ENCODE measurements around the gene SPEM2.
"Not testable (repeated sequence)": the region's sequence is repeated elsewhere in the genome, so short reads cannot be mapped to it uniquely, and the experiment has no call there.

SPEM2 gene

GRCh38 chr17:7442142-7442541, 16.7 kb downstream of the SPEM2 start:
- no peak for DNase-seq (ENCODE audit: low read depth in 2 of 2)

- no peak for DNase-seq (ENCODE audit: low read depth in 2 of 2)
These were observed 18.4 kb downstream of the SPEM2 start for GRCh38 chr17:7443499-7444485.

DNA sequence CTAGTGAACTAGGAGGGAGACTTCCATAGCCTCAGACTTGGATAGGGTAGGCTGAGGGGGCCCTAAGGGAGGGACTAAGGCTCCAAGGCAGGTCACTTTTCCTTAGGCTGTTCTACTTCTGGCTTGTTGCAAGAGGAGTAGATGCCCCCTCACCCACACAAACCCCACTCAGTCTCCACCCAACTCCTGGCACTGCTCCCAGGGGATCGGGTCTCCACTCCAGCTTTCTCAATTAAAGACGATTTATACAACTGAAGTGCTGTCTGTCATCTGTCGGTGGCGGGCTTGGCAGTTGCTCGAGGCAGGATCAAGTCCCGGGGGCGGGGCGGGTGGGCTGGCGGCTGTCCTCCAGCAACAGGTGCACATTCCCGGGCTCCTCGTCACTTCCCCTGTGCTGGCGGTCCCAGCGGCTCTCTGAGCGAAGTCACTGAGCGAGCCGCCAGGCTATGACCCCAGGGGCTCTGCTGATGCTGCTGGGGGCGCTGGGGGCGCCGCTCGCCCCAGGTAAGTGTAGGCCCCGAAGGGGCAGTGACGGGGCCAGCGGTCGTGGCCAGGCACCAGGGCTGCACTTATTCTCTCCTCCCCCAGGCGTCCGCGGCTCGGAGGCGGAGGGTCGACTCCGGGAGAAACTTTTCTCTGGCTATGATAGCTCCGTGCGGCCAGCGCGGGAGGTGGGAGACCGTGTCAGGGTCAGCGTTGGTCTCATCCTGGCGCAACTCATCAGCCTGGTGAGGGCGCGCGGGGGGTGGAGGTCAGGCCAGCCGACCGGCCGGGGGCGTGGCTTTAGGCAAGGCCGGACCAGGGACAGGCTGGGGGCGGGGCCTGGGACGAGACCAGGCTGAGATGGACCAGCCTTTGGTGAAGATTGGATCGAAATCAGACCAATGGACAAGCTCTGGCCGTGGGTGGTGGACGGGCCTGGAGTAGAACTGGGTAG, 19.5 kb downstream of the SPEM2 start, which contains the start of gene CHRNB1:
Gene CHRNB1, plus strand, starts transcription at position 380 of the 937 bp plus-strand sequence. Its CDS starts 67 bp downstream, at position 447.
- no peak for DNase-seq (ENCODE audit: low read depth in 2 of 2)

- DNase-seq (ENCODE audit: low read depth in 2 of 2), result no peak
These were observed 20.2 kb downstream of the SPEM2 start for GRCh38 chr17:7445619-7445968.

DNA sequence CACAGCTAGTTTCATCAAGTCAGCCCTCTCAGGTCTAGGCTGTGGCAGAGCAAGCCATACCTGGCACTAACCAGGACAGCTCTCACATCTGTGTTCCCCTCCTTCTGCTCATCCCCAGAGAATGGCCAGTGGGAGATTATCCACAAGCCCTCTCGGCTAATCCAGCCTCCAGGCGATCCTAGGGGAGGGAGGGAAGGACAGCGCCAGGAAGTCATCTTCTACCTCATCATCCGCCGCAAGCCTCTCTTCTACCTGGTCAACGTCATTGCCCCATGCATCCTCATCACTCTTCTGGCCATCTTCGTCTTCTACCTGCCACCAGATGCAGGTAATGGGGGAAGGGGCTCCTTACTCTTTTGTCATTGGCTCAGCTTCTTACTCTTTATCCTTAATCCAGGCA, 23.0 kb downstream of the SPEM2 start:
- DNase-seq (ENCODE audit: low read depth in 2 of 2), result no peak

GRCh38 chr17:7459961-7460545, 34.6 kb downstream of the SPEM2 start:
- no peak for DNase-seq (ENCODE audit: low read depth in 2 of 2)

DNA sequence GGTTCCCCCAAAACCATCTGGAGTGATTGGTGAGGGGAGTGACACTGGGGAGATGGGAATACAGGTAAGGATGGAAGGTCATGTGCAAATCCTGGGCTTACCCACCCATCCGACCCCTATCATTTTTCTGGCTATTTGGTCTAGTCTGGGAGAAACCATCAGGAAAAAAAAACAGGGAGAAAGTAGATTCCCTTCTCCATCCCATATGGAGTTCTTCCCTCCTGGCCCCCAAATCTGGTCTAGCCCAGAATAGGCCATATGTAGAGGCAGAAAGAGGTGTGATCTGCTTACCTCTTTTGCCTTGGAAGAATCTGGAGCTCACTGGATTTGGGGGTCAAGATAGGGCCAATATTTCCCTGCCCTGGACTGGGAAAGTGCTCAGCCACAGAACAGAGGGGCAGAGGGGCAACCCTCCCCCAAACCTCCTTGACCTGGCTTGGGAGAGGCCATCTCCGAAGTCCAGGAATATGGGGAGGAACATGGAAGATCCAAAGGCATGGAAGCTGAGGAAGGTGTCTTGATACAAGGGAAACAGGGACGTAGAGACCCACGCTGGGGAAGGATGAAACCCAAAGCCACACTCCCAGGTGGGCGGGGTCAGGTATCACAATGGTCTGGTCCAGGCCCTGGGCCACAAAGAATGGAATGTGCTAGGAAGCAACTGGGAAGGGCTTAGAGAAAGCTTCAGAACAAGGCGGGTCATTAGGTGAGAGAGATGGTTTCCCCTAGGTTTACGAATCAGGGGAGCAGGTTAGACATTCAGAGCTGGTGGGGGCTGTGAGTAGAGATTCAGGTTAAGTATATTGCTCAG, 35.6 kb downstream of the SPEM2 start:
- DNase-seq (ENCODE audit: low read depth in 2 of 2), result no peak

DNA sequence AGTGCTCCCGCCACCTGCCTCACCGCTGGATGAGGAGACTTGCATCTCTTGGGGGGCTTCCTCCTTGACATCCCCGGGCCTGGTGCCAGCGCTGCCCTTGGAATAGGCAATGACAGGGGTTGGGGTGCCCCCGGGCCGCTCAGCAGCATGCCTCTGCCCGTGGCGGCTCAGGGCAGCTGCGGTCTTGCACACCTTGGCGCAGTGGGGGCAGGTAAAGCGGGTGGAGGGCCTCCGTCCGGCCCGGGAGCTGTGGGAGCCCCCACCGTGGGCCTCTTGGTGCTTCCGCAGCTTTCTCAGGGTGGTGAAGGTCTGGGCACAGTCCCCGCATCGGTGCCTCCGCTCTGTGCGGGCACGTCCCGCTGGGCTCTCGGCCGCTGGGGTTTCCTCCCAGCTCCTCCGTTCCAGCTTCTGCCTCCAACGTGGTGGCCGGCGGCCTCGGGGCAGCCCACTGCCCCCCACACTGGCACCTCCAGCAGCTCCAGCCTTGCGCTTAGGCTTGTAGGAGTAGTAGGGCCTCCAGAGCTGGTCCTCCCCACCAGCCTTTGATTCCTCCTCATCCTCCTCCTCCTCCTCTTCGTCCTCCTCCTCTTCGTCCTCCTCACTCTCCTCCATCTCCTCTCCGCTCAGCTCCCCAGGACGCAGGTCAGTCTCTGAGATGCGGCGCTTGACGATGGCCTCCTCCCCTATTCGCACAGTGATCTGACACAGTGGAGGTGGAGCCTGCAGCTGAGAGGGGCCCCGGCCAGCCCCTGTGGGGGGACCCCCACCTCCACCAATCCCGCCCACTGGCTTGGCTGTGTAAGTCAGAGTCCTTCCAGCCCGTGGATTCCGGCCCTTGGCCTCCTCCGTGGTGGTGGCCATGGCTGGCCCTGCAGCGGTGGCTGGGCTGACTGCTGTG, 37.3 kb downstream of the SPEM2 start:
- DNase-seq (ENCODE audit: low read depth in 2 of 2), result no peak

DNA sequence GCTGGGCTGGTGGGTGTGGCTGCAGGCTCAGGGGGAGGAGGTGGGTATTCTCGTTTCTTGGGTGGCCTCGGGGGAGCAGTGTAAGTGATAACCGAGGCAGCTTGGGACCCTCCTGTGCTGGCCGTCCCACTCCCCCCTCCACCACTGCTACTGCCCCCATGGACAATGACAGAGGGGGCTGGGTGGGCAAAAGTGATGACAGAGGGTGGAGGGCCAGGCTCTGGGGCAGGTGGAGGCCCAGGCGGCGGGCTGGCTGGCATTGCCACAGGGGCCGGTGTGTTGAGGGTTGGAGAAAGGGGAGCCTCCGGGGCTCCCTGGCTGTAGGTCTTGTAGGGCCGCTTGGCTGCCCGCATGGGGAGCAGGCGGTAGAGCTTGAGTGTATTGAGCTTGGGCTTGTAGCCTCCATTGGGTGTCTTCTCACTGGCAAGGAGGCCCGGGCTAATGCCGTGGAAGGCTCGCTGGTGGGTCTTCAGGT, 38.0 kb downstream of the SPEM2 start:
- DNase-seq (ENCODE audit: low read depth in 2 of 2), result no peak

DNA sequence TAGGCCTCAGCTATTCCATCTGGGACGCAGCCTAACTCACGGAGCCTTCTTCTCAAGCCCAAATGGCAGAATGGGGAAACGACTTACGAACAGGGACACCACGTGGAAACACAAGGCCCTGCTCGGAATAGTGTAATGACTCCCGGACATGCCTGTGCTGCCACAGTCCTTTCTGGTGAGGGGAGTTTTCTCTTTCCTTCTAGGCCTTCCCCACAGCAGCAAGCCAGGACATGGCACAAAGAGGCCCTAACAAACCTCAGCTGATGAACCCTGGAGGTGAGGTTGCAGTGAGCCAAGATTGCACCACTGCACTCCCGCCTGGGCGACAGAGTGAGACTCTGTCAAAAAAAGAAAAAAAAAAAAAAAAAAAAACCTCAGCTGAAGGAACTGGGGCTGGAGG, 38.7 kb downstream of the SPEM2 start:
- no peak for DNase-seq (ENCODE audit: low read depth in 2 of 2)

- DNase-seq (ENCODE audit: low read depth in 2 of 2), result no peak
These were observed 40.3 kb downstream of the SPEM2 start for GRCh38 chr17:7465597-7466275.

- DNase-seq (ENCODE audit: low read depth in 2 of 2), result no peak
These were observed 40.9 kb downstream of the SPEM2 start for GRCh38 chr17:7466318-7466638.

DNA sequence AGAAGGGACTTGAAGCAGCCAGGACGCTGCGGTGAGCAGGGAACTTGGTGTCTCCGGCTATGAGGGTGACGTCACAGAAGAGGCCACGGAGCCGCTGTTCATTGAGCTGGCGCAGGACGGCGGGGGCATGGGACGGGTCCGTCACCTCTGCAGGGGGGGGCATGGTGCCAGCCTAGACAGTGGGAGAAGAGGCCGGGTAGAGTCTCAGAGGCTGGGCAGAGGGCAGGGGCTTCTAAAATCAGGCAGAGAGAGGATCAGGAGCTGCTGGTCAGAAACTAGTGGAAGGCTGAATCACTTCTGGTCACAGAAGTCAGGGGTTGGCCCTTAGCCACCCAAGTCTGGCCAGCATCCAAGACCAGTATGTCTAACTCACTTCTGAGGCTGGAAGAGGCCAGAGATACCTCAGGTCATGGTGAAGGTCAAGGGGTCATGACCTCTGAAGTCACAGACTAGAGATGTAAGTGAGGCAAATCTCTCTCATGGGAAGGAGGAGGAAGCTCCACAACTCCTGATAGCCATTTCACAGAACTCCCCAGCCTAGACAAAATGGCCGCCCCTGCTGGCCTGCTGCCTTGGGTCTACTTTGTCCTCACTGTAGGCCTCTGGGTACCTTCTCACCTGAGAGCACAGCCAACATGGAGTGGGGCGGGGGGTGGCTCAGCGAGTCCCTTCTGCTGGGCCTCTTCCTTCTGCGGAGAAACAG, 41.4 kb downstream of the SPEM2 start:
- DNase-seq (ENCODE audit: low read depth in 2 of 2), result no peak

DNA sequence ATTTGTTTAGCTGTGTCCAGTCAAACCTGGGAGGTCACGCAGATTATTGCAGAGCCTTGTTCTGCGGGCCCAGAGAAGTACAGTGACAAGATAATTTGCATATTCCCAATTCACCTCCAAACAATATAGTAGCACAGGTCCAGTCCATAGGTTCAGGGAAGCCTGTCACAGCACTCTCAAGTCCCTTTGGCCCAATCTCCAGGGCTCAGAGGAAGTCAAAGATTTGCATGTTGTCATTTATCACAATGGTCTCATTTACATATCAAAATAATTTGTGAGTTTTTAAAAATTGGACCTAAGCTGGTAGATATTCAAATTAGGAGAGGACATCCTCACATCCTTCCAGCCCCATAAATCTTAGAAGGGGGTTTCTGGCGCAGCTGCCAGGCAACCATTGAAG, 42.1 kb downstream of the SPEM2 start:
- no peak for DNase-seq (ENCODE audit: low read depth in 2 of 2)

DNA sequence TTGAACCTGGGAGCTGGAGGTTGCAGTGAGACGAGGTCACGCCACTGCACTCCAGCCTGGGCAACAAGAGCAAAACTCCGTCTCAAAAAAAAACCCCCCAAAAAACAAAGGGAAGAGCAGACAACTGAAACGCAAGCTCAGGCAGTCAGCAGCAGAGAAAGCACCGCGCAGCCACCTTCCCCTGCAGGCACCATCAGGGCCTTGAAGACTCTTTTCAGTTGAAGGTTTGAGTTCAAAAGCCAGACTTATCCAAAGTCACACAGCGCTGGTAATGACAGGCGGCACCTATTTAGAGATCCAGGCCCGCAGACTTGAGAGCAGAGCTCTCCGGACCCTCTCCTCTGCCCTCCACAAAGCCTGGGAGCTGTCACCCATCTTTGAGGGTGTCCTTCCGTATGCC, 42.9 kb downstream of the SPEM2 start:
- DNase-seq (ENCODE audit: low read depth in 2 of 2), result no peak

- no peak for DNase-seq (ENCODE audit: low read depth in 2 of 2)
These were observed 43.5 kb downstream of the SPEM2 start for GRCh38 chr17:7468804-7469389.

DNA sequence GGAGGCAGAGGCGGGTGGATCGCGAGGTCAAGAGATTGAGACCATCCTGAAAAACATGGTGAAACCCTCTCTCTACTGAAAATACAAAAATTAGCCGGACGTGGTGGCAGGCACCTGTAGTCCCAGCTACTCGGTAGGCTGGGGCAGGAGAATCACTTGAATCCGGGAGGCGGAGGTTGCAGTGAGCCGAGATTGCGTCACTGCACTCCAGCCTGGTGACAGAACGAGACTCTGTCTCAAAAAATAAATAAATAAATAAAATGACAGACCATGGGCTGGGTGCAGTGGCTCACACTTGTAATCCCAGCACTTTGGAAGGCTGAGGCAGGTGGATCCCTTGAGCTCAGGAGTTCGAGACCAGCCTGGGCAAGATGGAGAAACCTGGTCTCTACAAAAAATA, 44.4 kb downstream of the SPEM2 start:
- not testable (repeated sequence) for DNase-seq (ENCODE audit: low read depth in 2 of 2)

DNA sequence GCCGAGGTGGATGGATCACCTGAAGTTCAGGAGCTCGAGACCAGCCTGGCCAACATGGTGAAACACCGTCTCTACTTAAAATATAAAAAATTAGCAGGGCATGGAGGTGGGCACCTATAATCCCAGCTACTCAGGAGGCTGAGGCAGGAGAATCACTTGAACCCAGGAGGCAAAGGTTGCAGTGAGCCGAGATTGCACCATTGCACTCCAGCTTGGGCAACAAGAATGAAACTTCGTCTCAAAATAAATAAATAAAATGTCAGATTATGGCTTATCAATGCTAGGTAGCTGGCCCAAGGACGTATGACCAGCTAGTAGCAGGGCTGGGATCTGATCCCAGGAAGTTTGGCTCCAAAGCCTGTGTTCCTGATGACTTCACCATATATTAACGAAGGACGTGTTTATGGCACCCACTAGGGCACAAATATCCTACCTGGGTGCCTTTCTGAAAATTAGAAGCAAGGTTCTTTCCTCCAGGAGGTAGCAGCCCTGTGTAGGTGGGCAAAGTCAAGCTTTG, 45.1 kb downstream of the SPEM2 start:
- DNase-seq (ENCODE audit: low read depth in 2 of 2), result not testable (repeated sequence)
